Fibroblast of skin of left quadriceps (primary cell): ENCODE results near the gene CMC2.

Experiments used
- DNase-seq, 2 experiments: peaks; one replicate each; pipeline ENCODE4 v3.0.0-alpha.2; 2013; ENCODE audit warnings: low read depth in 2 of 2

The CMC2 gene

GRCh38 chr16:80932708-80933095 is 74.0 kb downstream of the CMC2 start:
- DNase-seq: peak; percentile 36 to 41

- peak; percentile 25 to 34 for DNase-seq
Measured at GRCh38 chr16:80931801-80932707, 74.6 kb downstream of the CMC2 start.

GRCh38 chr16:80924372-80924978 is 82.2 kb downstream of the CMC2 start:
- peak; percentile 29 to 39 for DNase-seq

GRCh38 chr16:80923356-80923755 is 83.3 kb downstream of the CMC2 start:
- DNase-seq: no peak
